WERI-Rb-1 (cell line): ENCODE data around the gene FEZF2.

ENCODE experiments used
- DNase-seq: peaks from one replicate; pipeline ENCODE4 v3.0.0-alpha.2; 2020
- H3K27ac ChIP-seq: fragments of 250-450 bp; sonication (Bioruptor Pico); 2 replicates; pipeline ENCODE4 v1.5.1; 2020; ENCODE audit warnings: mild to moderate bottlenecking, moderate library complexity
- H3K27me3 ChIP-seq: fragments of 250-450 bp; sonication (Bioruptor Pico); 2 replicates; pipeline ENCODE4 v1.5.1; 2021; ENCODE audit warnings: mild to moderate bottlenecking, low read depth, moderate library complexity; ENCODE audit not compliant: insufficient read depth, severe bottlenecking
- H3K36me3 ChIP-seq: fragments of 250-450 bp; sonication (Bioruptor Pico); 2 replicates; pipeline ENCODE4 v1.5.1; 2020; ENCODE audit warnings: mild to moderate bottlenecking, moderate library complexity
- H3K4me3 ChIP-seq: 2 replicates; pipeline ENCODE4 v1.5.1; 2011; ENCODE audit warnings: low read depth, mild to moderate bottlenecking, control low read depth, low read length
- H3K9me3 ChIP-seq: fragments of 250-450 bp; sonication (Bioruptor Pico); 2 replicates; pipeline ENCODE4 v1.5.1; 2021; ENCODE audit warnings: mild to moderate bottlenecking, moderate library complexity; ENCODE audit not compliant: severe bottlenecking
- CTCF ChIP-seq: IDR thresholded peaks from 2 replicates; pipeline ENCODE4 v1.5.1; 2011; ENCODE audit warnings: low read depth, mild to moderate bottlenecking, control low read depth, inconsistent platforms, low read length

Gene FEZF2

GRCh38 chr3:62373215-62373614 is at the start of gene FEZF2:
Gene FEZF2 (minus strand): TSS chr3:62373550. CDS start chr3:62372868, 682 bp downstream.
- peaks cover 91% of the 10 kb centered on the region for H3K27me3 ChIP-seq
- no peak within 1 kb of the TSS for H3K27ac ChIP-seq
- no peak for DNase-seq
- peak within 1 kb of the TSS; percentile 35 for H3K4me3 ChIP-seq
- H3K36me3 ChIP-seq = no peaks in the 10 kb centered on the region
- peaks cover under 1% of the 10 kb centered on the region for H3K9me3 ChIP-seq
- TF ChIP-seq CTCF = no peak

- no peak for TF ChIP-seq CTCF
- H3K4me3 ChIP-seq = peak overlapping the region; percentile 15
- DNase-seq = peak; percentile 67
- H3K27me3 ChIP-seq = no peaks in the 10 kb centered on the region
- no peaks in the 10 kb centered on the region for H3K36me3 ChIP-seq
- H3K9me3 ChIP-seq = no peaks in the 10 kb centered on the region
- peak overlapping the region; percentile 85 for H3K27ac ChIP-seq
These were observed 47.9 kb upstream of the FEZF2 start for GRCh38 chr3:62421207-62421606.

DNA sequence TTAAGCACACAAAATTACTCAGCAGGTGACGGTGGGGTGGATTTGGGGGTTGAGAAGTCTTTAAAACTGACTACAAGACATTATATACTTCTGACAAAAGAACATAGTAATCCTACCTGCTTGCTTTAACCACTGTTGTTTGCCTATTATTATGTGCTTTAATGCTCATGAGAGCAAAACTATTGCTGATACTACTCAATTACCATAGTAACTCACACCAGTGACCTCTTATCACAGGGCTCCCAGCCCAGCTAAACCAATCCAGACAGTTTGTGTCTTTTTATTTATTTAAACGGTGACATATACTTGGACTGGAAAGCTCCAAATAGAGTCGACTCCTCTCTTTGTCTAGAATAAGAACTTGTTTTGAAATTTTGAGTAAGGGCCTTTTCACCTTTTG is 42.8 kb upstream of the FEZF2 start:
- Histone ChIP-seq H3K4me3 (no peak overlapping the region), H3K27me3 (no peaks in the 10 kb centered on the region), H3K27ac (peak overlapping the region; percentile 16; the same call in 1 of the 2 replicates)

DNA sequence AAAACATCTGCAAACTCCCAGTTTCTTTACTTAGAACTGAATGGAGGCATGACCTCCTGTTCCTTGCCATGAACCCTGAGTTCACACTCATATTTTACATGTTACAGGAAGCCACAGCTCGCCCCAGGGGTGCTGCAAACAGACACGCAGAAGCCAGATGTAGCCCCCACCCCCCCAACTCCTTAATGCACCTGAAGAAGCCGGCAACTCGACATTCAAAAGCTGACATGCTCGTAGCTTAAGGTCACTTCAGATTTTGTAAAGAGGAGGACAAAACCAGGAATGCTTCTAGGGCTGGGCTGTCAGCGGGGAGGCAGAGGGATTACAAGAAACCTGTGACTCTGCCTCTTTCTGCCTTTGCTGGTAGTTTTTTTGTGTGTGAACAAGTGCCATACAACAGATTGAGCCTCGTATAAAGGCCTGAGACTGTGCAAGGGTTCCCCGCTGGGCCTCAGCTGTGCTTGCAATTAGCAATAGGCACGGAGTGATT is 42.0 kb upstream of the FEZF2 start:
- H3K9me3 ChIP-seq = no peaks in the 10 kb centered on the region
- no peak for TF ChIP-seq CTCF
- peak; percentile 59 for DNase-seq

More for the DNA sequence above, 42.8 kb upstream of the FEZF2 start:
- no peak for DNase-seq
- TF ChIP-seq CTCF = no peak
- no peaks in the 10 kb centered on the region for H3K36me3 ChIP-seq
- H3K9me3 ChIP-seq = no peaks in the 10 kb centered on the region

DNA sequence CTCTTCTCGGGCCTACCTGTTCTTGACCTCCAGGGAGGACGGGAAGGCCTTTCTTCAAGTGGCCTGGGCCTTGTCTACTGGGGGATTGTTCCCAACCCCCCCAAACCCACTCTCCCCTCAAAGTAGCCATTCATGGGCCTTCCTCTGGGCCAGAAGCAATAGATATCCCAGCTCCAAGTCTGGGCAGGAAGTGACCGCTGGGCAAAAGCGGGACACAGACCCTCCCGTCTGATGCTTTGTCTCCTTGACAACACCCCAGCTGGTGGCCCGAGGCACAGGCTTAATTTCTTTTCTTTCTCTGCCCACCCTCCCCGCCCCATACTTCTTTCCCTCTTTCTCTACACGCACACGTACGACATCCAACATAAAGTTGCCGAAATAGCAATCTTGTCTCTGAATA is 41.4 kb upstream of the FEZF2 start:
- DNase-seq = no peak
- Histone ChIP-seq H3K36me3 (no peaks in the 10 kb centered on the region), H3K27ac (no peak overlapping the region), H3K4me3 (no peak overlapping the region), H3K9me3 (no peaks in the 10 kb centered on the region), H3K27me3 (no peaks in the 10 kb centered on the region)
- TF ChIP-seq CTCF = no peak

More for the DNA sequence above, 42.0 kb upstream of the FEZF2 start:
- Histone ChIP-seq H3K36me3 (no peaks in the 10 kb centered on the region), H3K27ac (peak overlapping the region; percentile 30; the same call in 1 of the 2 replicates), H3K4me3 (no peak overlapping the region), H3K27me3 (no peaks in the 10 kb centered on the region)

DNA sequence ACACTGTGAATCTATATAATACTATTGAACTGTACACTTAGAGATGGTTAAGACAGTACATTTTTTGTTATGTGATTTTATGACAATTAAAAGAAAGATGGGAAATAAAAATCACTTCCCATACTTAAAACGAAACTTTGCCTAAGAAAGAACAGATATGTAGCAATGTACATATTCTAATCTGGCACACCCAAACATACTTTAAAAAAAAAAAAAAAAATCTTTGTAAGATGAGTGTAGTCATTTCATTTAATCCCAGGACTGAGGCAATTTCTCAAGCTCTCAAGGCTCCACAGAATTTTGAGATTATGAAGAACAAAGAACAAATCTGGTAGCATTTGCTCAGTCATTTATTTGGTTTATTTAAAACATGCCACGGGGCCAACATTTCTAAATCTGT is 40.3 kb upstream of the FEZF2 start:
- TF ChIP-seq CTCF = no peak
- Histone ChIP-seq H3K9me3 (no peaks in the 10 kb centered on the region), H3K27me3 (no peaks in the 10 kb centered on the region), H3K27ac (no peak overlapping the region), H3K4me3 (no peak overlapping the region), H3K36me3 (no peaks in the 10 kb centered on the region)
- no peak for DNase-seq
